Right cardiac atrium (tissue), 5 donors: ENCODE measurements around the gene VASP. TPM values are rescaled to one million over a fixed set of nuclear protein-coding genes. Genes with fewer than 3 reads are reported as not detected.
A peak's percentile ranks its signal among the peaks of the same experiment; 100 is the strongest.

Source experiments
- ATAC-seq, 2 donors: fragments of 200-7000 bp; cut with Tn5 transposase; one replicate each; pipeline versions ENCODE4 v1.8.0 to v1.9.1; 2020; ENCODE audit warnings: moderate library complexity in 2 of 2, mild to moderate bottlenecking in 1 of 2
- DNase-seq, 3 donors: peaks; one replicate each; pipeline ENCODE4 v3.0.0-alpha.2; 2020
- H3K27ac ChIP-seq: one replicate; pipeline ENCODE4 v1.5.1; 2013; ENCODE audit warnings: mild to moderate bottlenecking, low read length, control low read depth, moderate library complexity
- H3K27me3 ChIP-seq: one replicate; pipeline ENCODE4 v1.6.1; 2013; ENCODE audit not compliant: control insufficient read depth, insufficient read depth
- H3K4me1 ChIP-seq: one replicate; pipeline ENCODE4 v1.6.1; 2013; ENCODE audit warnings: low read length; ENCODE audit not compliant: control insufficient read depth, insufficient read depth
- H3K4me3 ChIP-seq: one replicate; pipeline ENCODE4 v1.5.1; 2013; ENCODE audit warnings: low read length, control low read depth
- H3K9me3 ChIP-seq: one replicate; pipeline ENCODE4 v1.6.1; 2013; ENCODE audit warnings: low read length; ENCODE audit not compliant: control insufficient read depth
- WGBS: extraction: QIAGEN DNeasy Blood & Tissue Kit; methylation state at CpG from one replicate; pipeline ENCODE4 v1.1.7; 2013; 5-methylcytosine and 5-hydroxymethylcytosine counted together
- intact Hi-C, 4 donors: fragments of 100-400 bp; cut with DNase I; formaldehyde crosslinking; loops; one replicate each; pipeline versions ENCODE4 v1.11.0 to v1.14.0; 2022 to 2023
- polyA plus RNA-seq: library from polyadenylated mRNA; stranded (reverse); fragments of 200-250 nt; gene quantifications from one replicate; pipeline ENCODE4 v1.2.3, GENCODE V29; 2013
- total RNA-seq, 4 donors: library from RNA; stranded (reverse); fragmentation: NEBNext Ultra II Directional; extraction: Animal tissue kit (Norgen Biotek cat#: 25700); gene quantifications; one replicate each; pipeline ENCODE4 v1.2.1, GENCODE V29; 2021
- donor health status: healthy with polysubstance abuse.
- donor health status: DM: no; HTN: yes; CAD: no.
- donor health status: DM: no; HTN: no; CAD: no.
- donor health status: DM: no; HTN: yes; CAD: no; lungs with severe emphysema.
- donor health status: DM: yes; HTN: yes; CAD: no.

VASP gene
- total and polyA plus RNA-seq, 5 donors, result 42.2 to 85.4 (median 45.9) TPM

DNA sequence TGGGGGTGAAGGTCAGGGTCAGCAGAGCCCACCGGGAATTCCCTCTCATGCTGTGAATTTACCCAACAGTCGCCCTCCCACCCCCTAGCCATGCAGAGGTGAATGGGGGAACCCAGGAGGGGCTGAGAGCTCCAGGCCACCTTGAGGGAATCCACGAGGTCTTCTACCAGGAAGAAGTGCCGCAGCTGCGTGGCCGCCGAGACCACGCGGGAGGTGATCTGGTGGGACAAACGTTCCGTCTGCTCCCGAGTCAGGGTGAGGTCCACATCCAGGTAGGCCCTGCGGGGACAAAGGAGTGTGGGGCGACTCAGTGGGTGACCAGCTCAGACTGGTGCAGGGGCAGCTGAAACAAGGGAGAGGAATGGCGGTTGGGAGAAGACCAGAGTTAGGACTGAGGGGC lies 18.6 kb upstream of the VASP start:
- Histone ChIP-seq H3K4me1 (no peaks in the 10 kb centered on the region), H3K27ac (no peak overlapping the region), H3K9me3 (no peaks in the 10 kb centered on the region), H3K27me3 (no peaks in the 10 kb centered on the region), H3K4me3 (no peak overlapping the region)
- DNase-seq (peak in 1 of 3 donors; percentile 60), ATAC-seq (no peak)
- 91% methylated on average over 15 of the region's 15 CpGs for WGBS
- intact Hi-C loops, result no loop called here

DNA sequence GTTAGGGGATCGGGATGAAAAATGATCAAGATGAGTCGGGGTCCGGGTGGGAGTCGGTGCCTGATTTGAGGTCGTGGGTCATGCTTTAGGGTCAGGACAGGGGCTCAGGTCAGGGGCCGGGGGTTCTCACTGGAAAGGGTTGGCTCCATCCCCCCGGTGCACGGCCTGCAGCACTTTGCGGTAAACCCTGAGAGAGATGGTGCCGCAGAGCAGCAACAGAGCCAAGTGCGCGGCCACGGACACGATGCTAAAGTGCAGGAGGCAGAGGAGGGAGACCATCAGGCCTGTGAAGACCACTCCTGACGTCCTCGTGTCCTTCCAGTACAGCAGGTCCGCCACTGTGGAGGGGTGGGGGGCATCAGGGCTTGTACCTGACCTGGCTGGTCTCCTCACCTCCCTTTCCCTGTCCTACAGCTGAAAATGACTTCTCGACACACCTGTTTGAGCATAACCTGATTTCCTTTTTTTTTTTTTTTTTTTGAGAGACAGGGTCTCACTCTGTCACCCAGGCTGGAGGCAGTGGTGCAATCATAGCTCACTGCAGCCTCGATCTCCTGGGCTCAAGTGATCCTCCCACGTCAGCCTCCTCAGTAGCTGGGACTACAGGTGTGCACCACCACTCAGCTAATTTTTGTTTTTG lies 17.9 kb upstream of the VASP start:
- Histone ChIP-seq H3K4me3 (no peak overlapping the region), H3K4me1 (no peaks in the 10 kb centered on the region), H3K27me3 (no peaks in the 10 kb centered on the region), H3K9me3 (no peaks in the 10 kb centered on the region), H3K27ac (no peak overlapping the region)
- ATAC-seq, result no peak
- 91% methylated on average over 20 of the region's 20 CpGs for WGBS
- peak in 1 of 3 donors; percentile 23 for DNase-seq
- intact Hi-C loops, result no loop called here

DNA sequence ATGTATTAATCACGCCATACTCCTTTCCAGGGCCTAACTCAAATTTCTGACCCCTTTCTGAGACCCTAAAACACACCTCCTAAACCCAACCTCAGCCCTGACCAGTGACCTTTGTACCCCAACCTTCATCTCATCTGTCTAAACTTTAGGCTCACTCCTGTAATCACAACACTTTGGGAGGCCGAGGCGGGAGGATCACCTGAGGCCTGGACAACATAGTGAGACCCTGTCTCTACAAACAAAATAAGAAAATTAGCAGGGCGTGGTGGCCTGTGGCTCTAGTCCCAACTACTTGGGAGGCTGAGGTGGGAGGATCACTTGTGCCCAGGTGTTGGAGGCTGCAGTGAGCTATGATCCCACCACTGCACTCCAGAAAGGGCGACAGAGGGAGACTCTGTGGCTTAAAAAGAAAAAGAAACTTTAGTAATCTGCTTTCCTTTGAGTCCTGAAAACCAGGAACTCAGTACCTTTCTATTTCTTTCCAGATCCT lies 15.1 kb upstream of the VASP start:
- peak overlapping the region; percentile 82 for H3K4me3 ChIP-seq
- no peaks in the 10 kb centered on the region for H3K27me3 ChIP-seq
- intact Hi-C loops, result no loop called here
- no peak overlapping the region for H3K27ac ChIP-seq
- H3K4me1 ChIP-seq, result peaks cover 1% of the 10 kb centered on the region
- no peak for ATAC-seq
- peak in 1 of 3 donors; percentile 9 for DNase-seq
- no peaks in the 10 kb centered on the region for H3K9me3 ChIP-seq
- 96% methylated on average over 5 of the region's 5 CpGs for WGBS

DNA sequence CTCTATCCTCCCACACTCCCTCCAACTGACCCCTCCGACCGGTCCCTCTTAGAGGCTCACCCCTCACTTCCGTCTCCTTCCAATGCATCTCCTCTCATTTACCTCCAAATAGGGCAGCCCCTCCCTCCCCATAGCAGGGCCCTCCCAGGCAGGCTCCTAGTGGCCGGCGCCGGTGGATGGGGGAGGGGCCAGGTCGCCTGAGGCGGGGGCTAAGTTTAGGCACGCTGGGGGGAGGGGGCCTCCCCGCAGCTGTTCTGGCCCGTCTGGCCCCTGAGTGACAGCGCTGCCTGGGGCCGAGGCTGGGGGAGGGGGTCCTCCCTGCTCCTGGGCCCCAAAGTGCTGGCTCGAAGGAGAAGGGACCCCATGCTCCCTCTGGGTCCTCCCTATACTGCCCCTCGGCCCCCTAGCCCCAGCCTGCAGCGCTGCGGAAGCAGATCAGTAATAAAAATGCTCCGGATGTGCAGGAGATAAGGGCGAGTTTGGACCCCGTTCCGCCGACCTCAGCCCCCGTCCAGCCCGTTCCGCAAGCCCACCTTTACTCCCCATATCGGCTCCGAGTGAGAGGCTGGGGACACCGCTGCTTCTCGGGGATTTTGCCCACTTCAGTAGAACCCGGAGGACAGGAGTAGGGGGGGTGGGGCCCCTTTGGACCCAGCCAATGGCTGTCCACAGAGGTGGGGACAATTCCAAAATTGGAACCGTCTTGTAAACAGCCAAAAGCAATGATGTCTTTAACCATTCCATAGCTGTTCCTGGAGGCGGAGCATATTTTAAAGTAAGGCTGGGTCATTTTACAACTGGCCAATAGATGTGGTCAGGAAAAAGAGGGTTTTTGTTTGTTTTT lies 14.4 kb upstream of the VASP start:
- H3K9me3 ChIP-seq, result no peaks in the 10 kb centered on the region
- peaks cover 2% of the 10 kb centered on the region for H3K4me1 ChIP-seq
- DNase-seq (peak; percentile 69 to 88 (median 88)), ATAC-seq (peak; percentile 56 to 65)
- intact Hi-C loops, result no loop called here
- WGBS, result 2% methylated on average over 32 of the region's 32 CpGs
- H3K27me3 ChIP-seq, result no peaks in the 10 kb centered on the region
- H3K4me3 ChIP-seq, result peak overlapping the region; percentile 82
- H3K27ac ChIP-seq, result peak overlapping the region; percentile 7

DNA sequence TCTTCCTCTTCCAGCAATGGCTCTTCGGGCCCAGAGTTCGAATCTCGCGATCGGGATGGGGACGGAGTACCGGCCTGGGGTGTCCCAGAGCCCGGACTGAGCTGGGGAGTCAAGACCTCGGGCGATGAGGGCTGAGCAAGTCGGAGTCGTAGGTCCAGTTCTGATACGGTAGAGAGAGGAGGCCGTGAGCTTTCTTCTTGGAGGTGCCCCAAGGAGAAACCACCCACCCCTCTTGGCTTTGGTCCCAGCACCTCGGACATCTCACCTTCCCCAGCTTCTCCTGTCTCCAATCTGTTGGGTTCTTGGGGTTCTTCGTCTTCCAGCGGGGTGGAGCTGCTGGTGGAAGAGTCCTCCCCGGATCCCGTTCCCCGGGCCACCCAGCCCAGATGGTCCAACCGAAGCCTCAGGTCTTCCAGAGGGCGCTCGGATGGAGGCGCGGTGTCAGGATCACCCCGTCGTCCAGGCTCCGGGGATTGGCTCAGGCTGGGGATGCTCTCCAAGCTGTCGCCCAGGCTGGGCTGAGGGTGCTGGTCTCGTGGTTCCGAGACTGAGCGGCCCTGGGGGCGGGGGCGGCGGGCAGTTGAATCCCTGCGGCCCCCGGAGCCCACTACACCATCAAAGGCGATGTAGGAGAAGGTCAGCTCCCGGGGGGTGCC lies 12.9 kb upstream of the VASP start:
- intact Hi-C loops, result no loop called here
- H3K27ac ChIP-seq, result no peak overlapping the region
- ATAC-seq, result no peak
- H3K4me3 ChIP-seq, result no peak overlapping the region
- H3K4me1 ChIP-seq, result peaks cover 6% of the 10 kb centered on the region
- 95% methylated on average over 39 of the region's 39 CpGs for WGBS
- H3K27me3 ChIP-seq, result no peaks in the 10 kb centered on the region
- DNase-seq, result peak in 1 of 3 donors; percentile 57
- H3K9me3 ChIP-seq, result no peaks in the 10 kb centered on the region

DNA sequence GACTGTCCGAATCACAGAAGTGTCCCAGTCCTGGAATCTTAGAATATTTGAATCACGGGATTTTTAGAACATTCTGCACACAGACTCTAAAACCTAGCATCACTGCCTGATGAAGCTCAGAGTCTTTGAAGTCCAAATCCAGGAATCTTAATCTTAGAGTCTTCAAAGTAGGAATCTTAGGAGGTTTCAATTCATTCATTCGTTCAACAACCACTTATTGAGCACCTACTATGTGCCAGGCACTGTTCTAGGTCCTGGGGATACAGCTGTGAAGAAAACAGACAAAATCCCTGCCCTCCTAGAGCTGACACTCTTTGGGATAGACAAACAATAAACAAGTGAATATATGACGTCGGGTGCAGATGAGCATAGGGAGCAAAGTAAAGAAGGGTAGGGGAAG lies 12.1 kb upstream of the VASP start:
- no peak for DNase-seq
- no peaks in the 10 kb centered on the region for H3K9me3 ChIP-seq
- ATAC-seq, result no peak
- no peak overlapping the region for H3K27ac ChIP-seq
- WGBS, result 87% methylated on average over 5 of the region's 5 CpGs
- no peak overlapping the region for H3K4me3 ChIP-seq
- intact Hi-C loops, result no loop called here
- no peaks in the 10 kb centered on the region for H3K27me3 ChIP-seq
- peaks cover 6% of the 10 kb centered on the region for H3K4me1 ChIP-seq

DNA sequence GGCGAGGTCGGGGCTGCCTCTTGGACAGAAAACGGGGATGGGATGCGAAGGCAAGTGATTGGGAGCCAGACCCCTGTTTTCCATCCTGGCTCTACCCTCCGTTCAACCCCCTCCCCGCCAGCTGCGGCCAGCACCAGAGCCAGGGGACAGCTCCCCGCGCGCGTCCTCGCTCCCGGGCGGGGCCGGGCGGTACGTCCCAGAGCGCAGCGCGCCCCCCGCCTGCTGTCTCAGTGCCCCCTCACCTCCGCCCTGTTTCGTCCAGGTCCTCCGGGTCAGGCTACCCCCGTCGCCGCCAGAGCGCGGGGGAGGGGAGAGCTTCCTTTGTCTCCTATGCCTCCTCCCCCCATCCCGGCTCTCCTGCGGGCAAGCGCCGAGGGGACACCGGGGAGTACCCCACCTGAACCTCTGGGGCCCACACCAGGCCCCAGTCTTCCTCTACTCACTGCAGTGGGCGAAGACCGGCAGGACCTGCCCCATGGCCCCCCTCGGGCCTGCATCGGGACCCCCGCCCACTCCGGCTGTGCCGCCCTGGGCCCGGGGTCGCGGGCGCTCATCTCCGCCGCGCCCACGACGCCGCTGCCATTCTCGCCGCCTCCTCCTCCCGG lies 10.8 kb upstream of the VASP start:
- intact Hi-C loops, result no loop called here
- Histone ChIP-seq H3K4me1 (peaks cover 6% of the 10 kb centered on the region), H3K9me3 (no peaks in the 10 kb centered on the region), H3K27ac (no peak overlapping the region), H3K27me3 (no peaks in the 10 kb centered on the region), H3K4me3 (peak overlapping the region; percentile 68)
- peak; percentile 65 to 83 (median 82) for DNase-seq
- ATAC-seq, result peak; percentile 13 to 31
- 2% methylated on average over 54 of the region's 54 CpGs for WGBS

DNA sequence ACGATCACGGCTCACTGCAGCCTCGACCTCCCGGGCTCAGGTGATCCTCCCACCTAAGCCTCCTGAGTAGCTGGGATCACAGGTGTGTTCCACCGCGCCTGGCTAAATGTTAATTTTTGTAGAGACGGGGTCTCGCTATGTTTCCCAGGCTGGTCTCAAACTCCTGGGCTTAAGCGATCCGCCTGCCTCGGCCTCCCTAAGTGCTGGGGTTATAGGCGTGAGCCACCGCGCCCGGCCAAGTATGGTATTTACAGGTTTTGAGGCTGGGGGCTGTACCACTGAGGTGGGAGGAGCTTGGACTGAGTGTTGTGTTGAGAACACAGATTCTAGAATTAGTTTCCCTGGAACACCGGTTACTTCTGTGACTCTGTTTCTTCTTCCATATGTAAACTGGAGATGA lies 9.5 kb upstream of the VASP start:
- Histone ChIP-seq H3K27ac (no peak overlapping the region), H3K27me3 (no peaks in the 10 kb centered on the region), H3K4me3 (no peak overlapping the region), H3K9me3 (no peaks in the 10 kb centered on the region), H3K4me1 (peaks cover 6% of the 10 kb centered on the region)
- DNase-seq (peak in 1 of 3 donors; percentile 51), ATAC-seq (no peak)
- WGBS, result 26% methylated on average over 16 of the region's 16 CpGs
- intact Hi-C loops, result no loop called here

DNA sequence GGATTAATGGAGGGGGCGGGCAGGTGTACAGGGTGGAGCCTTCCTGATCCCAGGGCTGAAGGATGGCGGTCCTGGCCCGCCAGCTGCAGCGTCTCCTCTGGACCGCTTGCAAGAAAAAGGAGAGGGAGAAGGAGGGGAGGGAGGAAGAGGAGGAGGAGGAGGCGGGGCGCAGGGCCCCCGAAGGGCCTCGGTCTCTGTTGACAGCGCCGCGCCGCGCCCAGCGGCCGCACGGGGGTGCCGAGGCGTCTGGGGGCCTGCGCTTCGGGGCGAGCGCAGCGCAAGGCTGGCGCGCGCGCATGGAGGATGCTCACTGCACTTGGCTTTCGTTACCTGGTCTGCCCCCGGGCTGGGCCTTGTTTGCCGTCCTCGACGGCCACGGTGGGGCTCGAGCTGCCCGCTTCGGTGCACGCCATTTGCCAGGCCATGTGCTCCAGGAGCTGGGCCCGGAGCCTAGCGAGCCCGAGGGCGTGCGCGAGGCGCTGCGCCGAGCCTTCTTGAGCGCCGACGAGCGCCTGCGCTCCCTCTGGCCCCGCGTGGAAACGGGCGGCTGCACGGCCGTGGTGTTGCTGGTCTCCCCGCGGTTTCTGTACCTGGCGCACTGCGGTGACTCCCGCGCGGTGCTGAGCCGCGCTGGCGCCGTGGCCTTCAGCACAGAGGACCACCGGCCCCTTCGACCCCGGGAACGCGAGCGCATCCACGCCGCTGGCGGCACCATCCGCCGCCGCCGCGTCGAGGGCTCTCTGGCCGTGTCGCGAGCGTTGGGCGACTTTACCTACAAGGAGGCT lies 8.7 kb upstream of the VASP start, which contains the start of gene PPM1N:
PPM1N (plus strand) TSS at position 33 of the 785 bp plus-strand sequence; CDS start at position 63, 30 bp downstream.
- peaks cover 6% of the 10 kb centered on the region for H3K4me1 ChIP-seq
- no peaks in the 10 kb centered on the region for H3K27me3 ChIP-seq
- 1% methylated on average over 89 of the region's 89 CpGs for WGBS
- intact Hi-C loops, result no loop called here
- DNase-seq, result peak in 2 of 3 donors; percentile 71 to 73
- peak in 1 of 2 donors; percentile 7 for ATAC-seq
- H3K27ac ChIP-seq, result no peak within 1 kb of the TSS
- no peaks in the 10 kb centered on the region for H3K9me3 ChIP-seq
- peak within 1 kb of the TSS; percentile 68 for H3K4me3 ChIP-seq
